IMR-90 (cell line): ENCODE results near the gene L3MBTL2.

ENCODE experiments used
- CEBPB ChIP-seq: IDR thresholded peaks from 2 replicates; pipeline ENCODE4 v1.6.1; 2012; ENCODE audit warnings: low read depth, low read length, improper control_type of control experiment
- CHD1 ChIP-seq: IDR thresholded peaks from 2 replicates; pipeline ENCODE4 v1.6.1; 2012; ENCODE audit warnings: low read depth, low read length, improper control_type of control experiment
- FOS ChIP-seq: fragments of 150-350 bp; IDR thresholded peaks from 2 replicates; pipeline ENCODE4 v1.6.1; 2016; ENCODE audit warnings: low read depth, low read length
- MAFK ChIP-seq: IDR thresholded peaks from 2 replicates; pipeline ENCODE4 v1.6.1; 2012; ENCODE audit warnings: low read depth, low read length, improper control_type of control experiment
- POLR2A ChIP-seq: IDR thresholded peaks from 2 replicates; pipeline ENCODE4 v1.6.1; 2012; ENCODE audit warnings: mild to moderate bottlenecking, low read depth, low read length
- RFX5 ChIP-seq: IDR thresholded peaks from 2 replicates; pipeline ENCODE4 v1.8.0; 2012; ENCODE audit warnings: low read depth, mild to moderate bottlenecking, low read length, moderate library complexity
- SMC3 ChIP-seq: fragments of 150-350 bp; IDR thresholded peaks from 2 replicates; pipeline ENCODE4 v1.6.1; 2016; ENCODE audit warnings: low read depth, mild to moderate bottlenecking, antibody characterized with exemption, low read length, moderate library complexity
- TF ChIP-seq, protein P1 (sequence below): conservative IDR thresholded peaks from 2 replicates; pipeline ENCODE4 v1.5.1; 2012; ENCODE audit warnings: mild to moderate bottlenecking, low read depth, low read length, improper control_type of control experiment
- TF ChIP-seq, protein P2 (sequence below): fragments of 150-350 bp; IDR thresholded peaks from 2 replicates; pipeline ENCODE4 v1.6.1; 2016; ENCODE audit warnings: low read depth, mild to moderate bottlenecking, low read length, moderate library complexity, borderline replicate concordance
- TF ChIP-seq, protein P3 (sequence below): fragments of 150-350 bp; IDR thresholded peaks from 2 replicates; pipeline ENCODE4 v1.6.1; 2017; ENCODE audit warnings: mild to moderate bottlenecking, antibody characterized with exemption, low read length, low read depth

DNA sequence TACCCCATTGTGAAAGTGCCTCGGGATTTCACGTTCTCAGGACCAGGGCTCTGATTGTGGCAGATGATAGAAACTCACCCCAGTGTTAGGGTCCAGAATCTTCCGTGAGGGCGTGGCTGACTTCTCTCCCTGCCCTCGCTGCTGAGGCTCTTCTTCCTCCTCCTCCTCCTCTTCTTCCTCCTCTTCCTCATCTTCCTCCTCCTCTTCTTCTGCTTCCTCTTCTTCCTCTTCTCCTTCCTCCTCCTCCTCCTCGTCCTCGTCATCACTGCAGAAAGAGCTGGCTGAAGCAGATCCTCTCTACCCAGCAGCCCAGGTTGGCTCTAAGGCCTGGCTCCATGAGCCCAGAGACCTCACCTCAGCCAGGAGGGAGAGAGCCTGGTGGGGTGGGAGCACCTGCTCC is 49.1 kb downstream of the L3MBTL2 start:
- TF ChIP-seq, protein P1, sequence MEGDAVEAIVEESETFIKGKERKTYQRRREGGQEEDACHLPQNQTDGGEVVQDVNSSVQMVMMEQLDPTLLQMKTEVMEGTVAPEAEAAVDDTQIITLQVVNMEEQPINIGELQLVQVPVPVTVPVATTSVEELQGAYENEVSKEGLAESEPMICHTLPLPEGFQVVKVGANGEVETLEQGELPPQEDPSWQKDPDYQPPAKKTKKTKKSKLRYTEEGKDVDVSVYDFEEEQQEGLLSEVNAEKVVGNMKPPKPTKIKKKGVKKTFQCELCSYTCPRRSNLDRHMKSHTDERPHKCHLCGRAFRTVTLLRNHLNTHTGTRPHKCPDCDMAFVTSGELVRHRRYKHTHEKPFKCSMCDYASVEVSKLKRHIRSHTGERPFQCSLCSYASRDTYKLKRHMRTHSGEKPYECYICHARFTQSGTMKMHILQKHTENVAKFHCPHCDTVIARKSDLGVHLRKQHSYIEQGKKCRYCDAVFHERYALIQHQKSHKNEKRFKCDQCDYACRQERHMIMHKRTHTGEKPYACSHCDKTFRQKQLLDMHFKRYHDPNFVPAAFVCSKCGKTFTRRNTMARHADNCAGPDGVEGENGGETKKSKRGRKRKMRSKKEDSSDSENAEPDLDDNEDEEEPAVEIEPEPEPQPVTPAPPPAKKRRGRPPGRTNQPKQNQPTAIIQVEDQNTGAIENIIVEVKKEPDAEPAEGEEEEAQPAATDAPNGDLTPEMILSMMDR: no peak
- no peak for TF ChIP-seq POLR2A
- TF ChIP-seq CHD1: no peak
- TF ChIP-seq, protein P2, sequence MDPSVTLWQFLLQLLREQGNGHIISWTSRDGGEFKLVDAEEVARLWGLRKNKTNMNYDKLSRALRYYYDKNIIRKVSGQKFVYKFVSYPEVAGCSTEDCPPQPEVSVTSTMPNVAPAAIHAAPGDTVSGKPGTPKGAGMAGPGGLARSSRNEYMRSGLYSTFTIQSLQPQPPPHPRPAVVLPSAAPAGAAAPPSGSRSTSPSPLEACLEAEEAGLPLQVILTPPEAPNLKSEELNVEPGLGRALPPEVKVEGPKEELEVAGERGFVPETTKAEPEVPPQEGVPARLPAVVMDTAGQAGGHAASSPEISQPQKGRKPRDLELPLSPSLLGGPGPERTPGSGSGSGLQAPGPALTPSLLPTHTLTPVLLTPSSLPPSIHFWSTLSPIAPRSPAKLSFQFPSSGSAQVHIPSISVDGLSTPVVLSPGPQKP: no peak
- no peak for TF ChIP-seq SMC3
- no peak for TF ChIP-seq FOS
- TF ChIP-seq MAFK: no peak
- no peak for TF ChIP-seq CEBPB
- TF ChIP-seq RFX5: no peak
- TF ChIP-seq, protein P3, sequence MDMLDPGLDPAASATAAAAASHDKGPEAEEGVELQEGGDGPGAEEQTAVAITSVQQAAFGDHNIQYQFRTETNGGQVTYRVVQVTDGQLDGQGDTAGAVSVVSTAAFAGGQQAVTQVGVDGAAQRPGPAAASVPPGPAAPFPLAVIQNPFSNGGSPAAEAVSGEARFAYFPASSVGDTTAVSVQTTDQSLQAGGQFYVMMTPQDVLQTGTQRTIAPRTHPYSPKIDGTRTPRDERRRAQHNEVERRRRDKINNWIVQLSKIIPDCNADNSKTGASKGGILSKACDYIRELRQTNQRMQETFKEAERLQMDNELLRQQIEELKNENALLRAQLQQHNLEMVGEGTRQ: no peak
